ELF-1 (cell line): ENCODE data around the gene USP30.
"Not testable (repeated sequence)": the region's sequence is repeated elsewhere in the genome, so short reads cannot be mapped to it uniquely, and the experiment has no call there.

Experiments used
- DNase-seq: peaks from one replicate; pipeline ENCODE4 v3.0.0-alpha.2; 2016; ENCODE audit warnings: low read depth, low spot score

USP30 gene

DNA sequence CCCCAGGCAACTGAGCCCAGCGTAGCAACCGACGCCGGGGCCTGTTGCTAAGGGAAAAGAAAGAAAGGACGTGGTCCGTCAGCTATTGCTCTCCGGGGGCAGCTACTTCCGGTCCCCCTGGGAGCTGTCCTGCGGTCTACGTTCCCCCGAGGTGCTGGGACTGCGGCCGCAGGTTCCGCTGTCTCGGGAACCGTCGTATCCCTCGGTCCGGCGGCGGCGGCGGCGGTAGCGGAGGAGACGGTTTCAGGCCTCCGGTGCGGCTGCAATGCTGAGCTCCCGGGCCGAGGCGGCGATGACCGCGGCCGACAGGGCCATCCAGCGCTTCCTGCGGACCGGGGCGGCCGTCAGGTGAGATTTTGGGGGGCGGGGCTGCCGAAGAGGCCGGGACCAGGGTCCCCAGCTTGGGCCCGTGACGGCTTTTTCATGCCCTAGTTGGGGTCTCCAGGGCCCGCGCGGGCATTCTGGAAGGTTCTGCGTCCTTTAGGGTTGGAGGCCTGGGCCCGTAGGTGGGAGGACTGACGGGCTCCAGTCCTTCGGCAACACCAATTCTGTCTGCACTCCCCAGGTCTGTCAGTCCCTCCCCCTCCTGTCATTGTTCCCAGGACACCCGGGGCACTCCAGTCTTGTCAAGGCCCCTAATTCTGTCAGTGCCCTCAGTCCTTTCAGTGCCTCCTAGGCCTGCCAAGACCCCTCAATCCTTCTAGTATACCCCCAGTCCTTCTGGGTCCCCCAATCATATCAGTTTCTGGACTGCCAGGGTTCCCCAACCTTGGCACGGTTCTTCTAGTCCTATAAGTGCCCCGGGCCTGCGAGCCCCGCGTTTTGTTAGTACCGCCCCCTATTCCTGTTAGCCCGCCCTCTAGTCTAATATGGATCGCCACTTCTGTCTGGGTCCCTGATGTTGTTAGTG is at the start of gene USP30:
USP30 (plus strand) TSS at position 163 of the 910 bp plus-strand sequence; CDS start at position 266, 103 bp downstream.
- peak; percentile 91 for DNase-seq

DNA sequence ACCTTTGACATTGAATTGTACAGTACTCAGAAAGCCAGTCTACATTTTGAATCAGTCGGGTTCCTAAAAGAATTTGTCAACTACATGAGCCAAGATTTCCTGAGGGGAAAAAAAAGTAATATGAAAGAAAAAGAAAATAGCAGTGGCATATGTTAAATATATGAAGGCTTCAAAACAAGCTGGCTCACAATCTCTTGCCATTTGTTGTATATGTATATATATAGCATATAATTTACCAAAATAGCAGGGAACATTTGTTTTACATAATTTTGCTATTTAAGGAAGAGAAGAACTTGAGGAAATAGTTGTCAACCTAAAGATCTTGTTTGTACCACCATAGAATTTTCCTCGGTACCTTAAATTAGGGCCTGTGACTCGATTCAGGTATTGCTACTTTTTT is 48.4 kb upstream of the USP30 start:
- no peak for DNase-seq

DNA sequence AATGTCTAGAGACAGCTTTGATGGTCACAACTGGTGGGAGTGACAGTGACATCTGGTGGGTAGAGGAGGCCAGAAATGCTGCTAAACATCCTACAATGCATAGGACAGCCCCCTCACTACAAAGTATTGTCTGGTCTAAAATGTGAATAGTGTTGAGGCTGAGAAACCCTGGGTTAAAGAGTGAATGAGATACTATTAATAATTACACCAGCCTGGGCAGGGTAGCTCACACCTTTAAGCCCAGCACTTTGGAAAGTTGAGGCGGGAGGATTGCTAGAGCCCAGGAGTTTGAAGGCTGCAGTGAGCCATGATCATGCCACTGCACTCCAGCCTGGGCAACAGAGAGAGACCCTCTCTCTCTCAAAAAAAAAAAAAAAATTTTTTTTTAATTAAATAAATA is 42.6 kb upstream of the USP30 start:
- DNase-seq: no peak

DNA sequence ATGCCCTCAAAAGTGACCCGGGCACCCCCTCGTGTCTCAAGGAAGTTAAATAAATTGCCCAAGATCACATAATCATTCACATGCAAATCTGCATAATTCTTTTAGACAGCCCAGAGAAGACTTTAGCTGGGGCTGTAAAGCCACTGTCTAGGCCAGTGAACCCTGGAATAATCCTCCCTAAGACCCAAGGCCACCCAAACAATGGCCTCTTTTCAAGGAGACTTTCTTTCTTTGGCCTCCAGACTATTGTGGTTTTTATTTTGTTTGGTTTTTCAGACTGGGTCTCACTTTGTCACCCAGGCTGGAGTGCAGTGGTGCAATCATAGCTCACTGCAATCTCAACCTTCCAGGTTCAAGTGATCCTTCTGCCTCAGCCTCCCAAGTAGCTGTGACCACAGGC is 42.1 kb upstream of the USP30 start:
- no peak for DNase-seq

GRCh38 chr12:109014984-109015765 is 37.2 kb upstream of the USP30 start:
- no peak for DNase-seq

- DNase-seq: no peak
These were observed 36.4 kb upstream of the USP30 start for GRCh38 chr12:109016016-109016415.

- DNase-seq: no peak
These were observed 35.4 kb upstream of the USP30 start for GRCh38 chr12:109016978-109017377.

- no peak for DNase-seq
These were observed 34.1 kb upstream of the USP30 start for GRCh38 chr12:109018296-109018695.

- DNase-seq: no peak
These were observed 32.1 kb upstream of the USP30 start for GRCh38 chr12:109020146-109020795.

GRCh38 chr12:109020796-109021380 is 31.5 kb upstream of the USP30 start, which contains the start of gene SVOP:
Gene SVOP (minus strand): TSS chr12:109021068. CDS start chr12:109020868, 200 bp downstream.
- DNase-seq: peak; percentile 97

GRCh38 chr12:109027767-109028166 is 24.6 kb upstream of the USP30 start:
- no peak for DNase-seq

GRCh38 chr12:109028624-109029023 is 23.8 kb upstream of the USP30 start:
- not testable (repeated sequence) for DNase-seq

- peak; percentile 11 for DNase-seq
These were observed 23.0 kb upstream of the USP30 start for GRCh38 chr12:109029411-109029810.

- DNase-seq: no peak
These were observed 18.9 kb upstream of the USP30 start for GRCh38 chr12:109033239-109034196.

DNA sequence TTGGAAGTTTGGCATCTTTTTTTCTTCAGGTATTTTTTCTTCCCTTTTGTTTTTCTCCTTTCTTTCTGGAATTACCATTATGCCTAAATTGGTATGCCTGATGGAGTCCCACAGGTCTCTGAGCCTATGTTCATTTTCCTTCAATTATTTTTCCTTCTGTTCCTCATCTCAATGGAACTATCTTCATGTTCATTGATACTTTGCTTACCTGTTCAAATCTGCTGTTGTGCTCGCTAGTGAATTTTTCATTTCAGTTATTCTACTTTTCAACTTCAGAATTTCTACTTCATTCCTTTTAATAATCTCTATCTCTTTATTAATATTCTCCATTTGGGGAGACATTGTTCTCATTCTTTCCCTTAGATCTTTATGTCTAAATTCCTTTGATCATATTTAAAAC is 15.4 kb upstream of the USP30 start:
- no peak for DNase-seq

GRCh38 chr12:109044241-109044640 is 8.1 kb upstream of the USP30 start:
- no peak for DNase-seq

DNA sequence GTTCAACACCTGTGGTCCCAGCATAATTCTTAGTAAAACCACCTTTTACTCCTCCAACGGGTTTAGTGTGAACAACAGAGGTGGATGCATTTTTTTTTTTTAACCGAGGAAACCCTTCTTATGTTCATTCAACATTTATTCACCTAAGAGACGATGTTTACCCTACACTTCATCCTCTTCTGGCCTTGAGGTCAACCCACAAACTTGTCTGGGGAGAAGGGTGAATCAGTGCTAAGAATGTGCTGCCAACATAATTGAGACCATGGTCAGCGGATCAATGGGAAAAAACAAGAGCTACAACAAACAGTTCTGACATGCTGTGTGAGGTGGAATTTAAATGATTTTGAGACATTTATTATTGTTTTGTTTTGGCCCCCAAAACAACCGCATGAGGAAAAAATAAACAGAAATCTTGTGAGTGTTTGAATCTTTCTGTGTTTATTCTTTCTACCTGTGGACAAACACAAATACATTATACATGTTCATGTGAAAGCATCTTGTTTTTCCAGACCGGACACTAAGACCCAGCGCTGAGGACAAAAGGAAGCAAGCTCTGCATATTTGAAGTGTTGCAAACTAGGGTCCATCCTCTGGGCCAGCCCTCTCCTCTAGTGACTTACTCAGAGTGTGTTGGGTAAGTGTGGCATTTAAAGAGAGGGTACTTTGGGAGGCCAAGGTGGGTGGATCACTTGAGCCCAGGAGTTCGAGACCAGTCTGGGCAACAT is 5.1 kb upstream of the USP30 start:
- no peak for DNase-seq

DNA sequence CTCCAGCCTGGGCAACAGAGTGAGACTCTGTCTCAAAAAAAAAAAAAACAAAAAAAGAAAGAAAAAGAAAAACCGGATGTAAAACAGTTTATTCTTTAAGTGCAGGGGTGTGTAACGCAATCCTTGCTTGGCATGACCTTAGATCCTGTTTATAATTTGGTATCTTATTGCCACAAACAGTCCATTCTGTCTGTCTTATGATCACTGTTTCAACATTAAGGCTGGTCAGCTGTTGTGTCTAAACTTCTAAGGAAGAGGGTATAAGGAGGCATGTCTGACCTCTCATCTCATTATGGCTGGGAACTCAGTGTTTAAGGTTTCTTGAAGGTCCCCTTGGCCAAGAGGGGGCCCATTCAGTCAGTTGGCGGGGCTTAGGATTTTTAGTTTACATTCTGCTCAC is 3.7 kb upstream of the USP30 start:
- not testable (repeated sequence) for DNase-seq

DNA sequence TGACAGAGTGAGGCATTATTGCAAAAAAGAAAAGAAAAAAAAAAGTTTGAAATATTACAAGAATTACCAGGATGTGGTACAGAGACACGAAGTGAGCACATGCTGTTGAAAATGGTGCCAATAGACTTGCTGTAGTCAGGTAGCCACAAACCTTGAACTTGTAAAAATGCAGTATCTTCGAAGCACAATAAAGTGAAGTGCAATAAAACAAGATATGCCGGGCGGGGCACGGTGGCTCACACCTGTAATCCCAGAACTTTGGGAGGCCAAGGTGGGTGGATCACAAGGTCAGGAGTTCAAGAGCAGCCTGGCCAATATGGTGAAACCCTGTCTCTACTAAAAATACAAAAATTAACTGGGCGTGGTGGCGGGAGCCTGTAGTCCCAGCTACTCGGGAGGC is 2.6 kb upstream of the USP30 start:
- DNase-seq: not testable (repeated sequence)

- DNase-seq: no peak
These were observed 321 bp upstream of the USP30 start for GRCh38 chr12:109052097-109052413.
